Renal pelvis (tissue), 4 donors: ENCODE measurements around the gene CLASRP. TPM values are rescaled to one million over a fixed set of nuclear protein-coding genes. Genes with fewer than 3 reads are reported as not detected.

Source experiments
- DNase-seq: peaks from one replicate; pipeline ENCODE4 v3.0.0-alpha.2; 2013
- polyA plus RNA-seq, 3 donors: library from polyadenylated mRNA; unstranded; fragments of 120-200 nt; gene quantifications; one replicate each; pipeline ENCODE4 v1.2.1, GENCODE V29; 2013; ENCODE audit not compliant: insufficient read length in 3 of 3

The CLASRP gene
- polyA plus RNA-seq, 3 donors = 56.2 to 80.1 (median 76.2) TPM

- no peak for DNase-seq
Measured at GRCh38 chr19:45079063-45079910, 40.4 kb downstream of the CLASRP start, which contains the start of gene GEMIN7. Gene GEMIN7, plus strand, starts transcription at chr19:45079260. Its CDS starts 10,855 bp downstream, at chr19:45090115.

- no peak for DNase-seq
Measured at GRCh38 chr19:45079911-45080370, 41.1 kb downstream of the CLASRP start.

GRCh38 chr19:45082170-45082569 is 43.3 kb downstream of the CLASRP start:
- no peak for DNase-seq

- no peak for DNase-seq
Measured at GRCh38 chr19:45086480-45086879, 47.6 kb downstream of the CLASRP start.

GRCh38 chr19:45087531-45087930 is 48.7 kb downstream of the CLASRP start:
- no peak for DNase-seq

GRCh38 chr19:45090034-45090433 is 51.2 kb downstream of the CLASRP start:
- DNase-seq = no peak

- DNase-seq = no peak
Measured at GRCh38 chr19:45090606-45091005, 51.8 kb downstream of the CLASRP start.

GRCh38 chr19:45091031-45091923 is 52.4 kb downstream of the CLASRP start:
- peak; percentile 99 for DNase-seq

GRCh38 chr19:45092747-45093678 is 54.2 kb downstream of the CLASRP start, which contains the start of gene PPP1R37:
Gene PPP1R37, plus strand, starts transcription at chr19:45093179. Its CDS starts 147 bp downstream, at chr19:45093326.
- DNase-seq = peak; percentile 97

GRCh38 chr19:45094137-45094536 is 55.3 kb downstream of the CLASRP start:
- no peak for DNase-seq

GRCh38 chr19:45094707-45095106 is 55.9 kb downstream of the CLASRP start:
- no peak for DNase-seq

- DNase-seq = no peak
Measured at GRCh38 chr19:45095496-45096413, 56.9 kb downstream of the CLASRP start.

- DNase-seq = no peak
Measured at GRCh38 chr19:45096700-45097099, 57.9 kb downstream of the CLASRP start.

GRCh38 chr19:45097450-45097775 is 58.6 kb downstream of the CLASRP start:
- DNase-seq = no peak

- no peak for DNase-seq
Measured at GRCh38 chr19:45097776-45098520, 59.1 kb downstream of the CLASRP start.

GRCh38 chr19:45098521-45099466 is 59.9 kb downstream of the CLASRP start:
- DNase-seq = no peak

- no peak for DNase-seq
Measured at GRCh38 chr19:45099467-45100191, 60.8 kb downstream of the CLASRP start.

- no peak for DNase-seq
Measured at GRCh38 chr19:45100201-45100600, 61.4 kb downstream of the CLASRP start.
